ENCODE measurements around the gene CDC7. TPM values are rescaled to one million over a fixed set of nuclear protein-coding genes. Genes with fewer than 3 reads are reported as not detected.

Gene CDC7
- polyA plus RNA-seq, 1 donor (not counting 4 experiments of a cell fraction or from before 2014, with no cell fraction given): 8.1 TPM

DNA sequence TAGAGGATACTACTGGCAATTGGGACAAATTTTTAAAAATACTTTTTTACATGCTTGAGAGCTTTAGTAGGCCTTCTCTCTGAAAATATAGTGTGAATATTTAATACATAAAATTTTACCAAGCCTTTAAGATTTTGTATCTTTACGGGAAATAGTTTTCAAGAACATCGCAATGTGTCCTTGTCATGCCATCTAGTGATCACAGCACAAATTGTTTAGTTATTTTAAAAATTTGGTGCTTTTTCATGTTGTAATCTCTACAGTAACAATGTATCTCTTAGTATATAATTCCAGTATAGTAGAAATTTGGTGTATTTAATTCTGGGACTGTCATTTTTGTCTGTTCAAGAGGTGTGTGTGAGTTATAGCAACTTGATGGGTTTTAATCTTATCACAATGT is 6.7 kb downstream of the CDC7 start:
- Histone ChIP-seq H2AFZ (ENCODE audit: control insufficient read depth, low read length) (no peak overlapping the region), H4K20me1 (ENCODE audit: control insufficient read depth, extremely low read depth, insufficient read depth, low read length) (no peaks in the 10 kb centered on the region), H3K9me3 (ENCODE audit: control insufficient read depth, low read depth, low read length) (no peaks in the 10 kb centered on the region), H3K4me3 (ENCODE audit: control insufficient read depth in 2 of 3, extremely low read depth in 1 of 3, insufficient read depth in 2 of 3, low read depth in 1 of 3, low read length in 3 of 3) (no peak overlapping the region), H3K4me1 (ENCODE audit: control insufficient read depth, extremely low read depth, insufficient read depth, low read length) (peaks cover 5% of the 10 kb centered on the region), H3K79me2 (ENCODE audit: control insufficient read depth, insufficient read depth, low read length) (peaks cover 6% of the 10 kb centered on the region), H3K27me3 (ENCODE audit: control insufficient read depth, extremely low read depth, insufficient read depth, low read length) (no peaks in the 10 kb centered on the region), H3K4me2 (ENCODE audit: control insufficient read depth, extremely low read depth, insufficient read depth, low read depth, low read length) (no peak overlapping the region), H3K9me1 (ENCODE audit: control insufficient read depth, extremely low read depth, insufficient read depth, low read length) (no peaks in the 10 kb centered on the region), H3K27ac (ENCODE audit: control insufficient read depth, insufficient read depth, low read length) (no peak overlapping the region), H3K9ac (ENCODE audit: control insufficient read depth, extremely low read depth, insufficient read depth, low read length) (no peak overlapping the region), H3K36me3 (ENCODE audit: control insufficient read depth in 2 of 2, extremely low read depth in 1 of 2, insufficient read depth in 2 of 2, low read length in 2 of 2) (peaks cover 0 to 2% of the 10 kb centered on the region in 2 experiments)
- TF ChIP-seq CTCF (optimal IDR thresholded peaks at IDR 0.05 in 1 of 3, IDR thresholded peaks at IDR 0.05 in 1 of 3, conservative IDR thresholded peaks at IDR 0.05 in 1 of 3; ENCODE audit: extremely low read depth in 1 of 3, insufficient read depth in 2 of 3, low read length in 3 of 3): no peak
- FAIRE-seq: no peak
- dilution Hi-C loops (cut with MboI; ENCODE audit: extremely low pct_ligation_motif_present, low sequenced_read_pairs): no loop called here
- DNase-seq (ENCODE audit: low read depth, low spot score): no peak

DNA sequence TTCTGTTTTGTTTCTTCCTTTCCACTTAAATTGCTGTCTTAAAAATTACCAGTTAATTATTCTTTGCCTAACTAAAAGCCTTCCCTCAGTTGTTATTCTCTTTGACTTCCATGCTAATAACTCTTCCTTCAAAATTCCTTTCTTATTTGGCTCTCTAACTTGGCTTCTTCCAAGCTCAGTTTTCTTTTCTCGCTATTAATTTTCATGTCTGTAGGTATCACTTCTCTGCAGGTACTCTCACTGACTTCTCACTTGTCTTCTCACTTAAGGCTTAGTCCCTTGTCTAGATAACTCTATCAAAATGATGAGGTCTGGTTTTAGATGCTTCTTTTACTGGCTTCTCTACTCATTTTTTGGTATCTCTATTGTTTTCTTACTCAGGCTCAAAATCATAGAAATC is 10.1 kb downstream of the CDC7 start:
- Histone ChIP-seq H3K36me3 (ENCODE audit: control insufficient read depth in 2 of 2, extremely low read depth in 1 of 2, insufficient read depth in 2 of 2, low read length in 2 of 2) (peaks cover 0 to 9% of the 10 kb centered on the region in 2 experiments), H3K27ac (ENCODE audit: control insufficient read depth, insufficient read depth, low read length) (no peak overlapping the region), H3K9me3 (ENCODE audit: control insufficient read depth, low read depth, low read length) (no peaks in the 10 kb centered on the region), H3K4me1 (ENCODE audit: control insufficient read depth, extremely low read depth, insufficient read depth, low read length) (no peaks in the 10 kb centered on the region), H3K79me2 (ENCODE audit: control insufficient read depth, insufficient read depth, low read length) (no peaks in the 10 kb centered on the region), H3K27me3 (ENCODE audit: control insufficient read depth, extremely low read depth, insufficient read depth, low read length) (no peaks in the 10 kb centered on the region), H3K4me3 (ENCODE audit: control insufficient read depth in 2 of 3, extremely low read depth in 1 of 3, insufficient read depth in 2 of 3, low read depth in 1 of 3, low read length in 3 of 3) (no peak overlapping the region), H4K20me1 (ENCODE audit: control insufficient read depth, extremely low read depth, insufficient read depth, low read length) (no peaks in the 10 kb centered on the region), H3K9ac (ENCODE audit: control insufficient read depth, extremely low read depth, insufficient read depth, low read length) (no peak overlapping the region), H3K9me1 (ENCODE audit: control insufficient read depth, extremely low read depth, insufficient read depth, low read length) (no peaks in the 10 kb centered on the region), H3K4me2 (ENCODE audit: control insufficient read depth, extremely low read depth, insufficient read depth, low read depth, low read length) (no peak overlapping the region), H2AFZ (ENCODE audit: control insufficient read depth, low read length) (no peak overlapping the region)
- FAIRE-seq (no peak), DNase-seq (ENCODE audit: low read depth, low spot score) (no peak)
- no peak for TF ChIP-seq CTCF (optimal IDR thresholded peaks at IDR 0.05 in 1 of 3, IDR thresholded peaks at IDR 0.05 in 1 of 3, conservative IDR thresholded peaks at IDR 0.05 in 1 of 3; ENCODE audit: extremely low read depth in 1 of 3, insufficient read depth in 2 of 3, low read length in 3 of 3)
- no peak for TF ChIP-seq EZH2 (IDR thresholded peaks at IDR 0.05; ENCODE audit: low read length)
- dilution Hi-C loops (cut with MboI; ENCODE audit: extremely low pct_ligation_motif_present, low sequenced_read_pairs): no loop called here
